Activated T-cell treated with anti-CD3 and anti-CD28 coated beads, Interleukin-2, amount 50 U/mL, for 4 hours (primary cell): ENCODE results near the gene EPB41L5. TPM values are rescaled to one million over a fixed set of nuclear protein-coding genes. Genes with fewer than 3 reads are reported as not detected.
"Not testable (repeated sequence)": the region's sequence is repeated elsewhere in the genome, so short reads cannot be mapped to it uniquely, and the experiment has no call there.

ENCODE experiments used
- ATAC-seq, 2 donors: fragments of 200-7000 bp; cut with Tn5 transposase; one replicate each; pipeline ENCODE4 v1.10.0; 2021
- DNase-seq: peaks from one replicate; pipeline ENCODE4 v3.0.0-alpha.2; 2020
- H3K27me3 Mint-ChIP-seq: one replicate; pipeline ENCODE4 v1.8.0; 2021; ENCODE audit warnings: low read depth, mixed read lengths
- H3K36me3 Mint-ChIP-seq: one replicate; pipeline ENCODE4 v1.8.0; 2022; ENCODE audit warnings: mixed read lengths; ENCODE audit not compliant: insufficient read depth
- H3K4me1 Mint-ChIP-seq: one replicate; pipeline ENCODE4 v1.8.0; 2021; ENCODE audit warnings: low read depth, mixed read lengths
- H3K4me3 Mint-ChIP-seq: one replicate; pipeline ENCODE4 v1.8.0; 2021; ENCODE audit warnings: mild to moderate bottlenecking, moderate library complexity, mixed read lengths
- H3K9me3 Mint-ChIP-seq: one replicate; pipeline ENCODE4 v1.8.0; 2021; ENCODE audit warnings: mixed read lengths
- total RNA-seq, 3 donors: library from RNA; stranded (reverse); gene quantifications; one replicate each; pipeline ENCODE4 v1.2.1, GENCODE V29; 2021

Gene EPB41L5
- total RNA-seq, 3 donors from 2014 or later: 2.7 to 3.1 (median 2.8) TPM

DNA sequence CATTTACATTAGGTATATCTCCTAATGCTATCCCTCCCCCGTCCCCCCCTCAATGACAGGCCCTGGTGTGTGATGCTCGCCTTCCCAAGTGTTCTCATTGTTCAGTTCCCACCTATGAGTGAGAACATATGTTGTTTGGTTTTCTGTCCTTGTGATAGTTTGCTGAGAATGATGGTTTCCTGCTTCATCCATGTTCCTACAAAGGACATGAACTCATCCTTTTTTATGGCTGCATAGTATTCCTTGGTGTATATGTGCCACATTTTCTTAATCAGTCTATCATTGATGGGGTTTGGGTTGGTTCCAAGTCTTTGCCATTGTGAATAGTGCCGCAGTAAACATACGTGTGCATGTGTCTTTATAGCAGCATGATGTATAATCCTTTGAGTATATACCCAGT, 32.9 kb downstream of the EPB41L5 start:
- not testable (repeated sequence) for DNase-seq, ATAC-seq, H3K27me3 Mint-ChIP-seq, H3K4me3 Mint-ChIP-seq, H3K4me1 Mint-ChIP-seq
- peaks cover 33% of the 10 kb centered on the region for H3K36me3 Mint-ChIP-seq
- peaks cover 20% of the 10 kb centered on the region for H3K9me3 Mint-ChIP-seq

DNA sequence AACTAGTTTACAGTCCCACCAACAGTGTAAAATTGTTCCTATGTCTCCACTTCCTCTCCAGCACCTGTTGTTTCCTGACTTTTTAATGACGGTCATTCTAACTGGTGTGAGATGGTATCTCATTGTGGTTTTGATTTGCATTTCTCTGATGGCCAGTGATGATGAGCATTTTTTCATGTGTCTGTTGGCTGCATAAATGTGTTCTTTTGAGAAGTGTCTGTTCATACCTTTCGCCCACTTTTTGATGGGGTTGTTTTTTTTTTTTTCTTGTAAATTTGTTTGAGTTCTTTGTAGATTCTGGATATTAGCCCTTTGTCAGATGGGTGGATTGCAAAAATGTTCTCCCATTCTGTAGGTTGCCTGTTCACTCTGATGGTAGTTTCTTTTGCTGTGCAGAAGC, 33.4 kb downstream of the EPB41L5 start:
- not testable (repeated sequence) for H3K4me1 Mint-ChIP-seq, DNase-seq, H3K4me3 Mint-ChIP-seq, ATAC-seq, H3K27me3 Mint-ChIP-seq
- Mint-ChIP-seq H3K36me3 (peaks cover 33% of the 10 kb centered on the region), H3K9me3 (peaks cover 20% of the 10 kb centered on the region)

DNA sequence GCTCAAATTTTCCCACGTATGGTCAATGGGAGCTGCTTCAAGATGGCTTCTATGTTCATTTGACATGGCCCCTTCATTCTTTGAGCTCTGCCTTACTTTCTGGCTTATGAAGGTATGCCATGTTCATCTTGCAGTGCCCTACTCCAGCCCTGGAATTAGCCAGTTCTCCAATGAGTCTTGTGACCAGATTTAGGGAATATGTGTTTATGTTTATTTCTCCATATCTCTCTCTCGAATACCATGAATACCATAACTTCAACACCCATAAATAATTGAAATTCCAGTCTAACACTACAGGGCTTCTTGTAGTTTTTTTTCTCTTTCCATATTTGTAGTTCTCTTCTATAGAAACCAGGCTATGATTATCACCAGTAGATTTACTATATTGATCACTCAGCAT, 39.7 kb downstream of the EPB41L5 start:
- Mint-ChIP-seq H3K4me3 (no peak overlapping the region), H3K36me3 (peaks cover 39% of the 10 kb centered on the region), H3K4me1 (no peaks in the 10 kb centered on the region), H3K27me3 (no peaks in the 10 kb centered on the region), H3K9me3 (peaks cover 31% of the 10 kb centered on the region)
- ATAC-seq: no peak
- no peak for DNase-seq

DNA sequence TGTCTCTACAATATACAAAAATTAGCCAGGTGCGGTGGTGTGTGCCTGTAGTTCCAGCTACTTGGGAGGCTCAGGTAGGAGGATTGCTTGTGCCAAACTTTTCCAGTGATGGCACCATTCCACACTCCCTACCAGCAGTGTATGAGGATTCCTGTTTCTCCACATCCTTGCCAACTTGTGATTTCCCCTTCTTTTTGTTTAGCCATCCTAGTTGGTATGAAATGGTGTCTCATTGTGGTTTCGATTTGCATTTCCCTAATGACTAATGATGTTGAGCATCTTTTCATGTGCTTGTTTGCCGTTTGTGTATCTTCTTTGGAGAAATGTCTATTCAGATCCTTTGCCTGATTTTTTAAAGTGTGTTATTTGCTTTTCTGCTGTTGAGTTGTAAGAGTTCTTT, 41.0 kb downstream of the EPB41L5 start:
- Mint-ChIP-seq H3K4me3 (no peak overlapping the region), H3K27me3 (no peaks in the 10 kb centered on the region), H3K9me3 (peaks cover 21% of the 10 kb centered on the region), H3K36me3 (peaks cover 33% of the 10 kb centered on the region), H3K4me1 (no peaks in the 10 kb centered on the region)
- ATAC-seq (no peak), DNase-seq (no peak)

DNA sequence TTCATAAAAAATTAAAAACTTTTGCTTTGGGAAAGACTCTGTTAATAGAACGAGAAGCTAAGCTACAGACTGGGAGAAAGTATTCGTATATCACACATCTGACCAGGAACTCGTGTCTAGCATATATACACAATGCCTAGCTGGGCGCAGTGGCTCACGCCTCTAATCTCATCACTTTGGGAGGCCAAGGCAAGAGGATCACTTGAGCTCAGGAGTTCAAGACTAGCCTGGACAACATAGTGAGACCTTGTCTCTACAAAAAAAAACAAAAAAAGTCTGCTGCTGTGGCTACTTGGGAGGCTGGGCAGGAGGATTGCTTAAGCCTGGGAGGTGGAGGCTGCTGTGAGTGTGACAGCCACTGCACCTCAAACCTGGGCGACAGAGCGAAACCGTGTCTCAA, 46.6 kb downstream of the EPB41L5 start:
- Mint-ChIP-seq H3K27me3 (no peaks in the 10 kb centered on the region), H3K4me3 (no peak overlapping the region), H3K9me3 (no peaks in the 10 kb centered on the region), H3K36me3 (peaks cover 5% of the 10 kb centered on the region), H3K4me1 (no peaks in the 10 kb centered on the region)
- no peak for ATAC-seq
- no peak for DNase-seq

DNA sequence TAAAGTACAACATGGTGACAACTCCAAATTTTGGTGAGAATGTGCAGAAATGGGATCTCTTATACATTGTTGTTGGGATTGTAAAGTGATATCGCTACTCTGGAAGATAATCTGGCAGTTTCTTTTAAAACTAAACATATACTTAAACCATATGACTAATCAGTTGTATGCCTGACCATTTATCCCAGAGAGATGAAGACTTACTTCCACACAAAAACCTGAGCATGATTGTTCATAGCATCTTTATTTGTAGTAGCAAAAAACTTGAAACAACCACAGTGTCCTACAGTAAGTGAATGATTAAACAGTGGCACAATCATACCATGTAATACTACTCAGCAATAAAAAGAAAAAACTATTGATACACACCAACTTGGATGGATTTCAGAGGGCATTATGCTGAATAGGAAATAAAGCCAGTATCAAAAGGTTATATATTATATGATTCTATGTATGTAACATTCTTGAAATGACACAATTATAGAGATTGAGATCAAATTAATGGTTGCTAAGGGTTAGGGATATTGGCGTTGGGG, 47.3 kb downstream of the EPB41L5 start:
- Mint-ChIP-seq H3K4me1 (no peaks in the 10 kb centered on the region), H3K4me3 (no peak overlapping the region), H3K36me3 (peaks cover 5% of the 10 kb centered on the region), H3K9me3 (no peaks in the 10 kb centered on the region), H3K27me3 (no peaks in the 10 kb centered on the region)
- ATAC-seq: no peak
- no peak for DNase-seq

DNA sequence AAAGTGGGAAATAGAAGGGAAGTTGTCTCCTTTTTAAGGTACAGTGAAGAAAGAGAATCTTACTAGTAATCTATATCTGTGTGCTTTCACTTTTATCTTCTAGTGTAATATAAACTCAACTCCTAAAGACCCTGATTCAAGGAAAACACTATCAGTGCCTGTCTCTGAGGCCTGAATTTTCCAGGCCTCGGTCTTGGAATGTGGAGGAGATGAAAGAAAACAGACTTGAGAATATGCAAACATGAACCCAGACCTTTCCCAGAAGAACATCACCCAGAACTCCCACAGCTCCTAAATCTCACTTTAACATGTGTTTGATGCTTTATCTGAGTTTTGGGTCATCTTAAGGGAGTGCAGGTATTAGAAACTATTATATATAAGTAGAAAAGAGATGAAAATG, 51.8 kb downstream of the EPB41L5 start:
- Mint-ChIP-seq H3K27me3 (no peaks in the 10 kb centered on the region), H3K4me3 (no peak overlapping the region), H3K36me3 (no peaks in the 10 kb centered on the region), H3K9me3 (no peaks in the 10 kb centered on the region), H3K4me1 (no peaks in the 10 kb centered on the region)
- DNase-seq (no peak), ATAC-seq (no peak)

DNA sequence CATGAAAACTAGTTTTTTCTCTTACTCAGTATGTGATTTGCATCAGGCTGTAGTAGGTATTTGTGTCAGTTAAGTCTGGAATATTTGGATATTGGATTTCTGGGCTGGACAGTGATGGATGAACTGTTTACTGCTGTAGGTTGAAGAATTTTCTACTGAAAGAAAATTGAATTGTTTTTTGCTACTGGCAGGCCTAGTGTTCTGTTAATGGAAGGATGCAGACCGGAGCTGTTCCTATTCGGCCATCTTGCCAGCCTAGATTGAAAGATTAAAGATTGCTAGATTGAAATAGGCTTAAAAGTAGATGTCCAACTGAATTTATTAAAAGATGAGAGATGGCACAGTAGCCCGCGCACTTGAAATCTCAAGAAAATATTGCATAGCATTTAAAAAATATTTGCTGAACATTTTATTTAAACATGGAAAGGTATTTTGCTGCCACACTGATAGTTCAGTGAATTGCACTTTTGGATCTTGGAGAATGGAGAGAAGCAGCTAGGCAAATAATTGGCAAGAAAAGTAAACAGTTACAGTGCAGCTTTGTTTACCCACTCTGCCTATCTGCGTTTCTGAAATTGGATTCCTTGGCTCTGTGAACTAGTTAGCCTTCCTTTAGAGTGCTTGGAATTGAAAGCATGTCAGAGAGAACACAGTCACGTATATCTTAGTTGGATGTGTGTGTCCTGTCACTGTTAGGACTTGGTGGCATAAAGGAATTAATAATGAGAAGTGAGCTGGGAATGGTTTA, 54.1 kb downstream of the EPB41L5 start:
- no peaks in the 10 kb centered on the region for H3K36me3 Mint-ChIP-seq
- ATAC-seq (no peak), DNase-seq (no peak)
- no peak overlapping the region for H3K4me3 Mint-ChIP-seq
- H3K9me3 Mint-ChIP-seq: no peaks in the 10 kb centered on the region
- H3K4me1 Mint-ChIP-seq: no peaks in the 10 kb centered on the region
- H3K27me3 Mint-ChIP-seq: no peaks in the 10 kb centered on the region

DNA sequence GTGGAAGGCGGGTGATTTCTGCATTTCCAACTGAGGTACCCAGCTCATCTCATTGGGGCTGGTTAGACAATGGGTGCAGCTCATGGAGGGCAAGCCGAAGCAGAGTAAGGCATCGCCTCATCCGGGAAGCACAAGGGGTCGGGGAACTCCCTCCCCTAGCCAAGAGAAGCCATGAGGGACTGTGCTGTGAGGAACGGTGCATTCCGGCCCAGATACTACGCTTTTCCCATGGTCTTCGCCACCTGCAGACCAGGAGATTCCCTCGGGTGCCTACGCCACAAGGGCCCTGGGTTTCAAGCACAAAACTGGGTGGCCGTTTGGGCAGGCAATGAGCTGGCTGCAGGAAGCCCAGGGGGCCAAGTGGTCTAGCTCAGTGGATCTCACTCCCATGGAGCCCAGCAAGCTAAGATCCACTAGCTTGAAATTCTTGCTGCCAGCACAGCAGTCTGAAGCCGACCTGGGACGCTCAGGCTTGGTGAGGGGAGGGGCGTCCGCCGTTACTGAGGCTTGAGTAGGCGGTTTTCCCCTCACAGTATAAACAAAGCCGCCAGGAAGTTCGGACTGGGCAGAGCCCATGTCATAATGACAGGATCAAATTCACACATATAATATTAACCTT, 55.3 kb downstream of the EPB41L5 start:
- ATAC-seq, H3K36me3 Mint-ChIP-seq, H3K27me3 Mint-ChIP-seq, H3K4me1 Mint-ChIP-seq, H3K4me3 Mint-ChIP-seq, DNase-seq, H3K9me3 Mint-ChIP-seq: not testable (repeated sequence)

DNA sequence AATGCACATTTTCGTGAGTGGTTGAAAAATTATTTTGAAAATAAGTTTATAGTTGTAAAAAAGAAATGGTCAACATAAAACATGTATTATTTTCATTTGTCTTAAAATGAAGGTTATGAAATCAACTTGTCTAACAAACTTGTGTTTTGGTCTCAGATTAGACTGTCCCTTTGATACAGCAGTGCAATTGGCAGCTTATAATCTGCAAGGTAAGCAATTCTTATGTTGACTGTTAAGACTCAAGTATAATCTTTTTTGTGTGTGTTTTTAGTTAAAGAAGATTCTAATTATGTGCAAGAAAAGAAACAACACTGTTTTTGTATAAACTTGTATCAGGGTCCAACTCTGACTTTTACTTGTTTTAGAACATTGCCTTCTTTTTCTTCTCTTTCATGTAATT, 62.7 kb downstream of the EPB41L5 start:
- H3K4me3 Mint-ChIP-seq: no peak overlapping the region
- DNase-seq: no peak
- H3K27me3 Mint-ChIP-seq: no peaks in the 10 kb centered on the region
- H3K4me1 Mint-ChIP-seq: no peaks in the 10 kb centered on the region
- no peak for ATAC-seq
- H3K9me3 Mint-ChIP-seq: no peaks in the 10 kb centered on the region
- peaks cover 9% of the 10 kb centered on the region for H3K36me3 Mint-ChIP-seq

DNA sequence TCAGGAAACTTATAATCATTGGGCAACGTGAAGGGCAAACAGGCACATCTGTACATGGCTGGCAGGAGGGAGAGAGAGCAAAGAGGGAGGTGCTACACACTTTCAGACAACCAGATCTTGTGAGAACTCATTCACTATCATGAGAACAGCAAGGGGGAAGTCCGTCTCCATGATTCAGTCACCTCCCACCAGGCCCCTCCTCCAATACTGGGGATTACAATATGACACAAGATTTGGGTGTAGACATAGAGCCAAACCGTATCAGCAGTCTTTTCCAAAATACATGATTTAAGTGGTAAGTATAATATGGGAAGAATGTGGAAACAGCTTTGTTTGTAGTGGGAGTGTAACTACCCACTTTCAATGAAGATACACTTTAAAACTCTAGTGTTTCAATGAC, 65.0 kb downstream of the EPB41L5 start:
- Mint-ChIP-seq H3K27me3 (no peaks in the 10 kb centered on the region), H3K36me3 (peaks cover 12% of the 10 kb centered on the region), H3K9me3 (no peaks in the 10 kb centered on the region), H3K4me1 (no peaks in the 10 kb centered on the region), H3K4me3 (no peak overlapping the region)
- DNase-seq (no peak), ATAC-seq (no peak)

DNA sequence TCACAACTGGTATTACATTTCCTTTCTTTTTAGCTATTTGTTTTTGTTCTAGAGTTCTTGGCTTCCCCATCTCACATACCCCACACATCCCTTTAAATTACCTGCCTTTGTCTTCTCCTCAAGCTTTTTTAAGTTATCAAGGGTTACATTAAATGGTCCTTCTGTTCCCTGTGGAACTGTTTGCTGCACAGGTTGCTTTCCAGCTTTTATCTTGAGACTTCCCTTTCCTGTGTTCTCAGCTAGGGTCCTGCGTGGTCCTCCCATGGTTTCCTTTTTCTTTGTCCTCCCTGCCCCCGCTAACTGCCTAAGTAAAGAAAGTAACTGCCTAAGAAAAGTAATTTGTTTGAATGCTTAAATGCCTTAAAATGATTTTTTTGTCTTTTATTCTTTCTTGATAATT, 66.8 kb downstream of the EPB41L5 start:
- ATAC-seq (no peak), DNase-seq (no peak)
- peaks cover 22% of the 10 kb centered on the region for H3K36me3 Mint-ChIP-seq

DNA sequence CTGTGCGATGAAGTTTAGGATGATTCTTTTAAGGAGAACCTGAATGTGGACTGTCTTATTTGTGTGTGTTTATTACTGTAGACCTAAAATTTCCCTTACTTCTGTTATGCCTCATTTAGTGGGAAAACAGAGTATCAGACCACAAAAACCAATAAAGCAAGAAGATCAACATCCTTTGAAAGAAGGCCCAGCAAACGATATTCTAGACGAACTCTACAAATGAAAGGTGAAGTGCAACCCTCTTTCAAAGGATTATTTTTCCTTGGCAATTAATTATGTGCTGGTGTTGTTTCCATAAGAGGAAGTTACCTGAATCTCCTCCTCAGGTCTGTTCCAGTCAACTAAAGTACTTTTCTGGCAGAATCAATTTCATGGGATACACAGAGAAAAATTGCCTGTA, 78.6 kb downstream of the EPB41L5 start:
- Mint-ChIP-seq H3K4me3 (no peak overlapping the region), H3K4me1 (no peaks in the 10 kb centered on the region), H3K9me3 (no peaks in the 10 kb centered on the region), H3K27me3 (no peaks in the 10 kb centered on the region), H3K36me3 (peaks cover 16% of the 10 kb centered on the region)
- ATAC-seq (no peak), DNase-seq (no peak)

More for the DNA sequence above, 66.8 kb downstream of the EPB41L5 start:
- no peaks in the 10 kb centered on the region for H3K27me3 Mint-ChIP-seq
- H3K9me3 Mint-ChIP-seq: no peaks in the 10 kb centered on the region
- no peak overlapping the region for H3K4me3 Mint-ChIP-seq
- no peaks in the 10 kb centered on the region for H3K4me1 Mint-ChIP-seq

DNA sequence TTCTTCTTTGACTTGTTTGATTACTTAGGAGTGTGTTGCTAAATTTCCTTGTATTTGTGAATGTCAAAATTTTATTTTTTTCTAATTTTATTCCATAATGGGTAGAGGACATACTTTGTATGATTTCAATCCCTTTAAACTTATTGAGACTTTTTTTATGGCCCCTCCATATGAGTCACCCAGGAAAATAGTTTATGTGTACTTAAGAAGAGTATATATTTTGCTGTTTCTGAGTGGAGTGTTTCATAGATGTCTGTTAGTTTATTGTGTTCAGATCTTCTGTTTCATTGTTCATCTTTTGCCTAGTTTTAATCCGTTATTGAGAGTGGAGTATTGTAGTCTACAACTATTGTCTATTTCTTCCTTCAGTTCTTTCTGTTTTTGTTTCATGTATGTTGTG, 81.9 kb downstream of the EPB41L5 start:
- H3K4me3 Mint-ChIP-seq: no peak overlapping the region
- H3K9me3 Mint-ChIP-seq: no peaks in the 10 kb centered on the region
- no peaks in the 10 kb centered on the region for H3K27me3 Mint-ChIP-seq
- H3K36me3 Mint-ChIP-seq: peaks cover 20% of the 10 kb centered on the region
- no peak for DNase-seq
- H3K4me1 Mint-ChIP-seq: no peaks in the 10 kb centered on the region
- no peak for ATAC-seq

DNA sequence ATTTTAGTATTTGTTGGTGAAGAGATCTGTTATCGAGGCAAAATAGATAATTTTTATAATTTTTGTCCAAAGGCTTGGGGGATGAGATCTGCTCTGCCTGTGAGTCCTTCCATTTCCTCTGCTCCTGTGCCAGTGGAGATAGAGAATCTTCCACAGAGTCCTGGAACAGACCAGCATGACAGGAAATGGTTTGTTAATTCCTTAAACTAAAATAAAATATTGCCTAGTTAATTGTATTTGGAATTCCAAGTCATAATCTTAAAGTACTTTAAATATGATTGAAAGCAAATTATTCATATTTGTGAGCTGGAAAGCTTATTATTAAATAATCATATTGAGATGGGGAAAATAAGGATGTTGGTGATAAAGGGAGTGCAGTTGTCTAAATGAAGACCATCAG, 87.8 kb downstream of the EPB41L5 start:
- H3K36me3 Mint-ChIP-seq: peaks cover 16% of the 10 kb centered on the region
- H3K4me1 Mint-ChIP-seq: no peaks in the 10 kb centered on the region
- H3K9me3 Mint-ChIP-seq: no peaks in the 10 kb centered on the region
- no peak overlapping the region for H3K4me3 Mint-ChIP-seq
- ATAC-seq (no peak), DNase-seq (no peak)
- no peaks in the 10 kb centered on the region for H3K27me3 Mint-ChIP-seq
